ENCODE results near the gene HEXD. TPM values are rescaled to one million over a fixed set of nuclear protein-coding genes. Genes with fewer than 3 reads are reported as not detected.

HEXD gene
- total and polyA plus RNA-seq, 2 of the 8 experiments (the other 6 are each of a cell fraction or from before 2014, with no cell fraction given), result 20.6 to 21.8 TPM

GRCh38 chr17:82433560-82434215 is 15.5 kb downstream of the HEXD start (continued):
- TF ChIP-seq RXRA (IDR thresholded peaks at IDR 0.05; ENCODE audit: insufficient read depth, low read depth, low read length) (no peak), RNF2 (IDR thresholded peaks at IDR 0.05; ENCODE audit: borderline replicate concordance, low read depth, low read length, missing control alignments, poor library complexity, severe bottlenecking) (no peak), E2F6 (IDR thresholded peaks at IDR 0.05) (no peak)
